GM20431 (cell line): ENCODE measurements around the gene CNDP2.

Experiments used
- in situ Hi-C: fragments of 300-500 bp; cut with MseI, MboI; formaldehyde crosslinking; loops from one replicate; pipeline ENCODE4 v1.15.0; 2020; ENCODE audit warnings: low sequenced_read_pairs; ENCODE audit not compliant: unreplicated experiment

CNDP2 gene

DNA sequence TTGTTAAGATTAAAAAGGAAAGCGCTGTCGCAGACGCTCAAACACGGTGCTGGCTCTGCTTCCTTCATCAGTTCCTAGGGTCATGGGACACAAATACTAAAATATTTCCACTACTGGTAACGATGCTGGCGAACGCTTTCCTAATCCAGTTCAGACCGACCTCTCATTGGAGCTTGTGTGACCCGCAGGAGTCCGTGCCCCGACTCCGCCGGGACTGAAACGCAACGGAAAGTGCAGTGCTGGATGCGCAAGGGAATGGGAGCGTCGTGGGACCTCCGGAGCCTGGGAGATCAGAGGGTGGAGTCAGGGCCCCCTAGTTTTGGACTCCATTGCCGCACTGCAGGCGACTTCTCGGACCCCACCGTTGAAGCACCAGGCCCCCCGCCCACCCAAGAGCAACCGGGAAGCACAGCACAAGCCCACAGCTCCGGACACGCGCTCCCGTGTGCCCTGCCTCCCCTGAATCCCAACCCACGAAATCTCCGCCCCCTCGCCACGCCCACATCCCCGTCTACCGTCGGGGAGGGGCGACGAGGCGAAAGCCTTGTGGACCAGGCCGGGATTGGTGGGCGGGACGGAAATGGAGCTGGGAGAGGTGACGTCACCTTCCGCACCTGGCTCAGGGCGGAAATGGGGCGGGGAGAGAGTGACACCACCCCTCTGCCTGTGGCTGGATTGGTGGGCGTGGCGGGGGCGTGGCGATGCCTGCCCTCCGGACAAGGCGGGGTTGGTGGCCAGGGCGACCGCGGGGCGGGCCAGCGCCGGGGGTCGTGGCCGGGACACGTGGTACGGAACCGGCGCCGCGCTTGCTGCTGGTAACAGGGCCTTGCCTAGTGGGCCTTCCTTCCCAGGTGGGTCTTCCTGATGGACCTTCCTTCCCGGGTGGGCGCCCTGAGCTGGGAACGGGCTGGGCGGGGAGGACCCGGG is at the start of gene CNDP2:
Gene CNDP2 (plus strand): TSS at position 783 of the 927 bp plus-strand sequence. CDS start 3,611 bp downstream, outside the sequence.
- in situ Hi-C loops = no loop called here

DNA sequence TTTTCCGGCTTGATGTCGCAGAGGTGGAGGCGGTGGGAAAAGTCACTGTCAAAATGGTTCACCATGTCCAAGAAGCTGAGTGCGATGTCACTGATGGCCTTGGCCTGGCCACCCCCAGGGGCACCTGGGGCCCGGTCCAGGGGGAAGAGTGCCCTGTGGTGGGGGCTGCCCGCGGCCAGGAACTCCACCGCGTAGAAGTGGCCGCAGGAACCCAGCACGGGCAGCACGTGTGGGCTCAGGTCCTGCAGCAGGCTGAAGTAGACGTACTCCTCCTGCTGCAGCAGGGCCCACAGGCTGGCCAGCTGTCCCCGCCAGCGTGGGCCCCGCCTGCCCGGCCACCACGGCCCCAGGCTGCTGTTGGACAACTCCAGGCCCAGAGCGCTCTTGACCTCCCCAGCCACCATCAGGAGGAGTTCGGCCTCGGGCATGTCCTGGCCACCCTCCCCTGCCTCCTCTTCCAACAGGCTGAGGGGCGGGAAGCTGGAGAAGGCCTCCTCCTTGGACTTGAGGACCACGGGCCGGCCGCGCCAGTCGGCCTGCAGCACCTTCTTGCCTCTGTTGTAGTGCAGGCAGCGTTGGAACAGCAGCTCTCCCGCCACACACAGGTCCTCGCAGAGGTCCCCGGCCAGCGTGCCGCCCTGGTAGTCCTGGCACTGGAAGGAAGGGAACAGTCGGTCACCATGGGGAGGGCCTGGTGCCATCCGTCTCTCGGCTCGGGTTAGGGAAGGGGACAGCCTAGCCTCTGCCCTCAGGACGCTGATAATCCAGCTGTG is 49.3 kb upstream of the CNDP2 start:
- in situ Hi-C loops = no loop called here

DNA sequence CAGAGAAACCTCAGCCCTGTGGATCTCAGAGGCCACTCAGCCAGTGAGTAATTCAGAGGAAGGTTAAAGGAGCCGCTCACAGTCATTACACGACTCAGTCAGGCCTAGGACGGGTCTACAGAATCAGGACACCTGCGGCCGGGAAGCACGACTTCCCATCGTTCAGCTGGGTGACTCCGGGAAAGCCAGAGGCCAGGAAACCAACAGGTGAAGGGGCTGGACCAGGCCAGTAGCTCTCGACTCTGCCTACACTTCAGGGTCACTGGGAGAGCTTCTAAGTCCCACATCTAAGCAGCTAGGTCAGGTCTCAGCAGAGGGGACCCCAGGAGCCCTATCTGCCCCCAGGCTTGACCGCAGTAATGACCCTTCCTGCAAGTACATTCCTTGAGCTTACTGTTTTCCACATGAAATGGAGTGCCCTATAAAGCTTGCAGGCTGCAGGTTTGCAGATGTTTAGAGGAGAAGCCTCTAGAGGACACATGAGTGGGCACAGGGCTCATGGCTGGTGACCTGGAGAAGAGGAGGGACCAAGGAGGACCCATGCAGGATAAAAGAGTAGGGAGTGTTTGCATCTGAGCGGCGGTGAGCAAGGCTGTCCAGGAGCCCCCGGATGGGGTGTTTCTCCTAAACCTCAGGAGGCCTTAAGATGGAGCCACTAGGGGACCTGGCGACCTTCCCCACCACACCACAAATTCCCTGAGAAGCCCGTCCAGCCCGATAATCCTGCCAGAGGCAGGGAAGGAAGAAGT is 48.6 kb upstream of the CNDP2 start:
- in situ Hi-C loops = no loop called here

DNA sequence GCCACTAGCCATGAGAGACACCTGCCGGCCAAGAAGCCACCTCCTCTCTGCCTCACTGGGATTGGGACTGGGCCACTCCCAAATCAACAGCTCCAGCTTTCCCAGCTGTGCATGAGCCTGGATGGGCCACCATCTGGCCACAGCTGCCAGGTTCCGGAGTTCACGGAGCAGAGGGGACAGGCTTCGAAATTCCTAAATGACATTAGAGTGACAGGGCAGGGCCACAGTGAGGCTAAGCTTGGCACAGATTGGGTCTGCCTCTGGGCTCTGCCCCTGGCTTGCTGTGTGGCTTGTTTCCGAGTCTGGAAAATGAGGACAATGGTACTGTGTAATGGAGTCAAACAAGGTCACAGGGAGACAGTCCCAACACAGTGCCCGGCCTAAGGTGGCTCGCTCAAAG is 45.5 kb upstream of the CNDP2 start:
- in situ Hi-C loops = no loop called here

DNA sequence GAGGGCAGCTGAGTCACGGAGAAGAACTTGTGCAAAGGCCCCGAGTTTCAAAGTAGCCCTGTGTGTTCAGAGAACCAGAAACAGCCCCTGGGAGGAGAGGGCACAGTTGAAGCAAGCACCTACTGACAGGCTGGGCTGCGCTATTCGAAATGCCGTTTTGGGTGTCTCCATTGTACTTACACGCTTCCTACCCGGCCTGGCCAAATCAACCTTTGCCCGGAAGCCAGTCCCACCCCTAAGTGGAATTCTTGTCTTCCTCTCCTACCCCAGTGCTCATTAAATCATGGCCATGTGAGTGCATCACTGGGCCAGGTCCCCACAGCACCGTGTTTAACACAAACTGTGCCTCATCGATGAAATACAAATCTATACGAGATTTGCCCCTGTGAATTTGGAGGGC is 45.0 kb upstream of the CNDP2 start:
- in situ Hi-C loops = no loop called here

DNA sequence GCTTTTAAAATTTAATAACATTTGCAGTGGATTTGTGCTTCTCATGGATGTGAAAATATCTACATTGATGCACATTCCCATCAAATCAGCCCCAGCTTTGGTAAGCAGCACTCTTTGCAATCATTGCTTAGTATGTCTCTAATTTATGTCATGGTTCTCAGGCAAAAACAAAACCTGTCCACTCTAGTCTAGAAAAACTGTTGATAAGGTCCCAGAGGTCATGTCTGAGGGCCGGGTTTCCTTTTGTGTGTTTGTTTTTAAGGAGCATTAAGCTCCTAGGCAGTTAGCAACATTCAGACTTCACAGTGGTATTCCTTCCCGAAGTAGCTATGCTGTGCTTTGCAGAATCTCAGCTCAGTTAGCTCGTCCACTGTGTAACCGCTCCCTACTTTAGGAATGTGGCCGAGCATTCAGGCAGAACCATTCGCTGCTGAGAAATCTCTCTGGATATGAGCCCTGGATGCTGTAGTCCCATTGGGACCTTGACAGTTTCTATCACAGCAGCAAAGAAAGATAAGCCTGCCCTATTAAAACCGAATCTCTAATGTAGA is 43.1 kb upstream of the CNDP2 start:
- in situ Hi-C loops = no loop called here

DNA sequence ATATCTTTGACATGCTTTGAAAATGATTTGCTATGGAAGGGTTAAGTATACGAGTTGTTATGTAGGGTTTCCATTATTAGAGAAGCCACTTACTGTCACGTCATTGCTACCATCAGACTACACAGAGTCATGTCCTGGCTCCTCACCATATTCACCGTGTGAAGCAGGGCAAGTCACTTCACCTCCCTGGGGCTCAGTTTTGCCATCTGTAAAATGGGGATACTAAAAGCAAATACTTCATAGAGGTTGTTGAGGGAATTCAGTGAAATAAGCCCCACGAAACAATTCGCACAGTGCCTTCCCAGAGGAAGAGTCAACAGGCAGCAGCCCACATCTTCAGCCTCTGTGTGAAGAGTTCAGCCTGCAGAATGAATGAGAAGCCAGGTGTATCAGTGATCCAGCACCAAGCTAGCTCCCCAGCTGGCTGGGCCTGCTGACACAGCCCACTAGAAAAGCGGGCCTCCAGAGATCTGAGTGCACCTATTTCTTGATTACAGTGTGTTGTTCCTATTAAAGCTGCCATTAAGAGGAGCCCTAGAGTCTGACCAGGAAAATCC is 42.4 kb upstream of the CNDP2 start:
- in situ Hi-C loops = no loop called here

DNA sequence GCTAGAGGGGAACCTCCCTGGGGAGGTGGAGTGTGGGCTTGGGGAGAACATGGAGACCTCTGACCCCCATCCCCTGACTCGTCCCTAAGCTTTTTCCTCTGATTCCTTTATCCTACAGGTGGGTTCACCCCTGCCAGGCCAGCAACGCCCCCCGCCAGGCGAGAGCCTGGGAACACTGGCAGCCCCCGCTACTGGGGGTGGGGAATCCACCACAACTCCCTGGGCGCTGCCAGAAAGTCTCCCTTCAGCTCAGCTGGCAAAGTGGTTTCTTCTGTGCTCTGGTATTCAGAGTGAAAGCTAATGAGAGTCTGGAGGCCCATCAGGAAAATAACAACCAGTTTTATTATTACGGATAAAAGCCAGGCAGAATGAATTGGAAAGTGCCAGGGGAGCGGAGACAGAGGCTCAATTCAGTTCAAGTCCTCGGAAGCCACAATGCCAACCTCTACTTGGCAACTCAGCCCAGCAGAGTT is 41.8 kb upstream of the CNDP2 start:
- in situ Hi-C loops = no loop called here

DNA sequence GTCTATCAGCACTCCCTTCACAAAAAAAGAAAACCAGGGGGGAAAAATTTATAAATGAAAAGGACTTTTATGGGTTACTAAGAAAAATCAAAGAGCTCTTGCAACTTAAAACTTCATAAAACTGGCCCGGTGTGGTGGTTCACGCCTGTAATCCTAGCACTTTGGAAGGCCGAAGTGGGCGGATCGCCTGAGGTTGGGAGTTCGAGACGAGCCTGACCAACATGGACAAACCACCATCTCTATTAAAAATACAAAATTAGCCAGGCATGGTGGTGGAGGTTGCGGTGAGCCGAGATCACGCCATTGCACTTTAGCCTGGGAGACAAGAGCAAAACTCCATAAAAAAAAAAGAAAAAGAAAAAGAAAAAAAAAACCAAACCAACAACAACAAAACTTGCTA is 40.8 kb upstream of the CNDP2 start:
- in situ Hi-C loops = no loop called here

DNA sequence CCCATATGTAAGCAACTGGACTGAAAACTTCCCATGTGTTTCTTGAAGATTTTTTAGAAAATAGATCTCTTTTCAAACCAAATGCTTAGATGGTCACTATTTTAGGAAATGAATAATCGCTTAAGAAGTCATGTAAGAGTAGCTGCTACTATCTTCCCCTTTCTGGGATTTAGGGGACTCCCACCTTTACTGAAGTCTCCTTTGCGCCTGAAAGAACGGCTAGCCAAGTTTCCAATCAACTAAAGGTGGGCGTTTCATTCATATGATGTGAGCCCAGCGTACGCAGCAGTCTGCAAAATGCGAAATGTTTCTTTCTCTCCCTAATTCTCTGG is 40.2 kb upstream of the CNDP2 start:
- in situ Hi-C loops = no loop called here

DNA sequence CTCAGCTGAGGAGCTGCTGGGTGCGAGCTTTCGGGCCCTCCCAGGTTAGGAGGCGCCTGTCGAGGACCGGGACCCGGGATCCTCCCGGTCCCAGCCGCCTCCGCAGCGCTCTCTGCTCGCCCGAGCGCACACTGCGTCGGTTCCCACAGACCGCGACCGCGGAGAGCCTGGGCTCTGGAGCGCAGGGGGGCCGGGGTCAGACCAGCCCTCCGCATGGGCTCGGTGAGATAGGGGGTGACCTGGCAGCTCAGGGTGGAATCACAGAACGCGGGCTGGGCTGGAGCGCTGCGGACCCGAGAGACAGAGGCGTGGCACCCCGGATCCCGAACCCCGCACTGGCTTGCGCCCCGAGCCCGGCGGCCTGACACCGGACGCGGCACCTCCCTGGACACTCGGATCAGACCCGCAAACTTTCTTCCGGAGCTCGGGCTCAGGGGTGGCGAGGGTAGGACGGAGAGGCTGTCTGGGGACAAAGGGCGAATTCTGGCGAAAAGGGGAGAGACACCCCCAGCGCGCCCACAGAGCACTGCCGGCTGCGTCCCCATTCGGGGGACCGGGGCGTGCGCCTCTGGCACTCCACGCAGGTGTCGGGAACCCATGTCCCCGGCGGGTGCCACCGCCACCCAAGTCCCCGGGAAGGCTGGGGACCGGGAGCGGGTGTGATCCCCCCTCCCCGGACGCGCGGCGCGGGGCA is 39.7 kb upstream of the CNDP2 start:
- in situ Hi-C loops = no loop called here

DNA sequence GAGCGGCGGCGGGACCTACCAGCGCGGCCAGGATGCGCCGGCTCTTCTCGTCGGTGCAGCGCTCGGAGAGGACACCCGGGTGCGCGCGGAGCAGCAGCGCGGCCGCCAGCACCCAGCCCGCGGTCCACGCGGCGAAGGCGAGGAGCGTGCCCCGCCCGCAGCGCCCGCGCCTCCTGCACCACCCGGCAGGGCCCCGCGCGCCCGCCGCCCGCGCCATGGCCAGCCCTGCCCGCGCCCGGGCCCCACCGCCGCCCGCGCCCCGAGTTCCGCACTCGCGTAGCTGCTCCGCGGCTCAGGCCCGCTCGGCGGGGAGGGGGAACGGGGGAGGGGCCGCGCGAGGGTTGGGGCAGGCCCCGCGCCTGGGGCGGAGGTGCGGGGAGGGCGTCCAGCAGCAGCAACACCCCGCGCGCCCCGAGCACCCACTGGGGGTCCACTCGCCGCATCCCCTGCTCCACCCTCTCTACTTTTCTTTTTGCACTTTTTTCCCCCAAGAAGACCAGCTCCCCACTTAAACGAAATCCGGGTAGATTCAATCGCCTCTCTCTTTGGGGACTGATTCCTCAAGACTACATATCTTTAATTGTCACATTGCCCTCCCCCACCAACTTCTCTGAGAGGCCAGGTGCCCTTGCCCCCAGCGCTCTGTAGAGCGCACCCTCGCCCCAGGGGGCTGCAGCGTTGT is 39.0 kb upstream of the CNDP2 start, which contains the start of gene DIPK1C:
Gene DIPK1C (minus strand): TSS at position 266 of the 682 bp plus-strand sequence. CDS start 49 bp downstream, at position 217.
- in situ Hi-C loops = no loop called here

DNA sequence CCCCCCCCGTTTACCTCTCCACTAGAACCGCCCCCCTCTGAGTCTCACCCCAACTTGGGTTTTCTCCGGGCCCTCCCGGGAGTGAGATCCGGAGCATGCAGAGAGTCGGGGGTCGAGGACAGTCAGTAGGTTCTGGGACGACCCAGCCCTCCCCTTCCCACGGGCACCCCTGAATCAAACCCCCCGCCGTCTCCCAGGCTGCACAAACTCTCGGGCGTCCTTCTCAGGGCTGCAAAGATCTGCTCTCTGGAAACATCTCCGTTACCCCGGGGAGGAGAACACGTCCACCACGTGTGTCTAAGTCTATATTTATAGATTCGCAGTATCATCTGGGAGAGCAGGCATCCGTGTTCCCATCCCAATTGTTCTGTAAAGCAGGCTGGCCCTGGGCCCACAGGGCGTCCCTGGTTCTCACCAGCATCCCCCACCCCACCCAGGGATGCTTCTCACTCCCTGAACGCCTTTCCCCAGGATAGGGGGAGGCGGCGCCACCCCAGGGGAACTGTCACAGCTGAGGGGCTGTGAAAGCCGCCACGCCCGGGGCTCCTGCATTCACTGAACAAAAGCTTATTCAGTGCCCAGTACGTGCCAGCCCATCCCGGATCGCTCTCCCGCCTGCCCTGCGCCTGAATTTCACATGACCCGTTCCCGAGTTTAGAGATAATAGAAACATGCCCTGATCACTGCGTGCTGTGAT is 38.3 kb upstream of the CNDP2 start:
- in situ Hi-C loops = no loop called here

DNA sequence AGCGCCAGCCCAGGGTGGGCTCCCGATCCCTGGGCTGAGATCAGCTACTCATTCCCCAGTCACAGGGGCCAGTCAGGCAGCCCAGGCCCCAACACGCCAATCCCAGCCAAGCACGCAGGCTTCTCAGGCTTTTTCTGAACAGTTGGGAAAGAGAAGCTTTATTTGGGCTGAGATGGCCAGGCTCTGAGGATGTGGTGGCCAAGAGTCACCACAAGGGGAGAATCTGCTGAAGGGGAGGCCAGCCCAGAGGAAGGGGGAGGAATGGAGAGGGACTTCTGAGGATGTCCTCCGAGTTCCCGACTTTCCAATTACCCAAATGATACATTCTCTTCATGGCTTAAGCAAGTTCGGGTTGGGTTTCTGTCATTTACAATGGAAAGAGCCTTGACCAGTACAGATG is 36.3 kb upstream of the CNDP2 start:
- in situ Hi-C loops = no loop called here

DNA sequence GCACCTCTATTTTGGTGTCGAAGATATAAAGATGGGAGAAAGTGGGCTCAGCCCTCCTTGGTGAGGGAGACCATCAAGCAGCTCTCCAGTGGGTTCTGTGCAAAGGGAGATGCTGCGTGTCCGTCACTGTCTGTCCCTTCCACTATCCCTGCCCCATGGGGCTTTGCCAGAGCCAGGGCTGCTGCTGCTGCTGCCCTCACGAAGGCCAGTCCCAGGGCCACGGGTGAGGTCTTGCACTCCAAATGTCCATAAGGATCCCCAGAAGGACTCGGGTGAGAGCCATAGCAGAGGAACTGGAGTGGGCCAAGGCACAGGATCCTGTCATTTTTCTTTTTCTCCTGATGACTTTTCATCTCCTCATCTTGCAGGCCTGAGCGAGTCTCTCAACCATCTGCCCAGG is 35.3 kb upstream of the CNDP2 start:
- in situ Hi-C loops = no loop called here

DNA sequence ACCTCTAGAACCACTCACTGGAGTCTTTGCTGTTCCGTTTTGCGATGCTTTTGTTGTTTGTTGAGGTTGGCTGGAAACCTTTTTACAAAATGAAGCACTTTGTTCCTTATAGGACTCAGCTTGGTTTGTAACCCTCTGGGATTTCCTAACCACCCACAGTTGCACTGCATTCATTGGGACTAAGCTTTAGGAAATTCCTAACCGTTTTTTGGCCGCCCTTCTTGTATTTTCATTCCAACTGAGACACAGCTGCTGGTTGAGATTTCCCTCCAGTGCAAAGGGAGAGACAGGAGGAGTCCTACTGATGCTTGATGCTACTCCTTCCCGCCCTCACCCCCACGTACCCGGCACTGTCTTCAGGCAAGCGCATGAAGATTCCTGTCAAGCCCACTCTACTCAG is 32.9 kb upstream of the CNDP2 start:
- in situ Hi-C loops = no loop called here

DNA sequence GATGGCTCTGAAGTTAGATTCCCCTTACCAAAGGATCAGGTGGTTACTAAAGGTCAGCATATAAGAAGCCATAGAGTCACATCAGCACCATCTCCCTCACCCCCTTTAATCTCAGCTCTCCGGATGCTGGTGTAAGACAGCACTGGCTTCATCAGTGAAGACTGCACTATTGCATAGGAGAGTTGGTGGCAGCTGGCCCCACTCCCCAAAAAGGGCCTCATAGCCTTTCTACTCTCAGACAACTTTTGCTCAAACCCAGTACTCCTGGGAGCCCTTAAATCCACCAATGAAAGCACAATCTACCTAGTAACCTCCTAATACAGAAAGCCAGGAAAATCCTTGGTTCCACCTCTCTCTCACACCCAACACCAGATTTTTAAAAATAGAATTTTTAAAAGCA is 32.2 kb upstream of the CNDP2 start:
- in situ Hi-C loops = no loop called here

DNA sequence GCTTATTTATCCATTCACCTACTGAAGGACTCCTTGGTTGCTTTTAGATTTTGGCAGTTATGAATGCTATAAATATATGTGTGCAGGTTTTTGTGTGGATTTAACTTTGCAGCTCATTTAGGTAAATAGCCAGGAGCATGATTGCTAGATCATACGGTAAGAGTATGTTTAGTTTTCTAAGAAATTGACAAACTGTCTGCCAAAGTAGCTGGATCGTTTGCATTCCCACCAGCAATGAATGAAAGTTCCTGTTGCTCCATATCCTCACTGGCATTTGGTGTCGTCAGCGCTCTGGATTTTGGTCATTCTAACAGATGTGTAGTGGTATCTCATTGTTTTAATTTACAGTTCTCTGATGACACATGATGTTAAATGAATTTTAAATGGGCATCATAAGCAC is 30.4 kb upstream of the CNDP2 start:
- in situ Hi-C loops = no loop called here
